IMR-90 (cell line): ENCODE measurements around the gene MYOCD. TPM values are rescaled to one million over a fixed set of nuclear protein-coding genes. Genes with fewer than 3 reads are reported as not detected.

ENCODE experiments used
- ATAC-seq: fragments of 200-7000 bp; cut with Tn5 transposase; 2 replicates; pipeline ENCODE4 v1.9.1; 2020; ENCODE audit warnings: low read depth, mild to moderate bottlenecking, moderate library complexity
- BruUV-seq: library from RNA; stranded (reverse); fragments of 400-500 nt; replicated peaks from 2 replicates; lab custom pipeline; 2021; lab: Mats Ljungman, UMichigan
- CTCF ChIA-PET: fragments of 300-600 bp; formaldehyde crosslinking; extraction: SDS; loops from one replicate; lab custom pipeline; 2021; ENCODE audit warnings: antibody characterized with exemption; lab: Yijun Ruan, JAX
- POLR2A ChIA-PET: fragments of 300-600 bp; sonication (Branson Sonifier 250); formaldehyde crosslinking; loops from one replicate; lab custom pipeline; 2022; ENCODE audit warnings: antibody characterized with exemption; ENCODE audit not compliant: unreplicated experiment; lab: Charles Lee
- DNase-seq: peaks from one replicate; pipeline ENCODE4 v3.0.0; 2013
- H2AFZ ChIP-seq: replicated peaks from 2 replicates; pipeline ENCODE3; 2013; ENCODE audit warnings: low read length, mild to moderate bottlenecking; ENCODE audit not compliant: poor library complexity
- H2AK5ac ChIP-seq: 2 replicates; pipeline ENCODE4 v1.6.1; 2013; ENCODE audit warnings: low read depth, low read length, inconsistent platforms
- H2AK9ac ChIP-seq: replicated peaks from 2 replicates; pipeline ENCODE3; 2013; ENCODE audit warnings: mild to moderate bottlenecking, low read depth, low read length, moderate library complexity; ENCODE audit not compliant: poor library complexity
- H2BK120ac ChIP-seq: 2 replicates; pipeline ENCODE4 v1.6.1; 2013; ENCODE audit warnings: low read depth, low read length, inconsistent platforms
- H2BK15ac ChIP-seq: 3 replicates; pipeline ENCODE4 v1.6.1; 2013; ENCODE audit warnings: low read depth, low read length, inconsistent platforms
- H2BK20ac ChIP-seq: 2 replicates; pipeline ENCODE4 v1.6.1; 2013; ENCODE audit warnings: low read depth, mild to moderate bottlenecking, inconsistent platforms, low read length, moderate library complexity
- H2BK5ac ChIP-seq: 2 replicates; pipeline ENCODE4 v1.6.1; 2013; ENCODE audit warnings: mild to moderate bottlenecking, low read depth, low read length, inconsistent platforms; ENCODE audit not compliant: poor library complexity, severe bottlenecking
- H3K14ac ChIP-seq: replicated peaks from 2 replicates; pipeline ENCODE4 v1.6.1; 2013; ENCODE audit warnings: low read depth, low read length, inconsistent platforms
- H3K18ac ChIP-seq: 2 replicates; pipeline ENCODE4 v1.6.1; 2013; ENCODE audit warnings: low read depth, low read length, control low read depth
- H3K23ac ChIP-seq: 2 replicates; pipeline ENCODE4 v1.6.1; 2013; ENCODE audit warnings: low read depth, low read length, inconsistent platforms
- H3K27ac ChIP-seq: 2 replicates; pipeline ENCODE4 v1.5.1; 2013; ENCODE audit warnings: mild to moderate bottlenecking, control low read depth, low read length; ENCODE audit not compliant: insufficient read depth
- H3K27me3 ChIP-seq: 2 replicates; pipeline ENCODE4 v1.6.1; 2013; ENCODE audit warnings: low read length; ENCODE audit not compliant: control insufficient read depth, insufficient read depth
- H3K36me3 ChIP-seq: 2 replicates; pipeline ENCODE4 v1.6.1; 2013; ENCODE audit warnings: low read length, mixed read lengths; ENCODE audit not compliant: control insufficient read depth, insufficient read depth
- H3K4ac ChIP-seq: 2 replicates; pipeline ENCODE4 v1.6.1; 2013; ENCODE audit warnings: low read depth, low read length, inconsistent platforms
- H3K4me1 ChIP-seq: 2 replicates; pipeline ENCODE4 v1.6.1; 2013; ENCODE audit warnings: low read length, mixed read lengths; ENCODE audit not compliant: control insufficient read depth, insufficient read depth
- H3K4me2 ChIP-seq: 2 replicates; pipeline ENCODE4 v1.6.1; 2013; ENCODE audit warnings: low read depth, mild to moderate bottlenecking, control low read depth, low read length, moderate library complexity
- H3K4me3 ChIP-seq: 2 replicates; pipeline ENCODE4 v1.5.1; 2013; ENCODE audit warnings: low read depth, mild to moderate bottlenecking, control low read depth, low read length, moderate library complexity; ENCODE audit not compliant: insufficient read depth
- H3K56ac ChIP-seq: 2 replicates; pipeline ENCODE4 v1.6.1; 2013; ENCODE audit warnings: low read length, inconsistent platforms; ENCODE audit not compliant: insufficient read depth; ENCODE audit errors: extremely low read depth
- H3K79me1 ChIP-seq, 2 experiments: 2 replicates each; pipeline ENCODE4 v1.6.1; 2013; ENCODE audit warnings: low read length in 2 of 2, inconsistent platforms in 1 of 2, low read depth in 1 of 2
- H3K9ac ChIP-seq: 2 replicates; pipeline ENCODE4 v1.6.1; 2013; ENCODE audit warnings: low read depth, low read length, control low read depth
- H3K9me1 ChIP-seq: 2 replicates; pipeline ENCODE4 v1.6.1; 2013; ENCODE audit warnings: low read length, inconsistent platforms; ENCODE audit not compliant: insufficient read depth
- H3K9me3 ChIP-seq: 2 replicates; pipeline ENCODE4 v1.6.1; 2013; ENCODE audit warnings: low read length; ENCODE audit not compliant: control insufficient read depth, insufficient read depth
- H4K20me1 ChIP-seq: 2 replicates; pipeline ENCODE4 v1.6.1; 2013; ENCODE audit warnings: low read length, inconsistent platforms; ENCODE audit not compliant: insufficient read depth
- H4K5ac ChIP-seq: 2 replicates; pipeline ENCODE4 v1.6.1; 2013; ENCODE audit warnings: mild to moderate bottlenecking, low read depth, low read length, control low read depth
- H4K8ac ChIP-seq, 2 experiments: 2 replicates each; pipeline ENCODE4 v1.6.1; 2013; ENCODE audit warnings: low read depth in 2 of 2, low read length in 2 of 2, control low read depth in 1 of 2, inconsistent platforms in 1 of 2
- H4K91ac ChIP-seq: 2 replicates; pipeline ENCODE4 v1.6.1; 2013; ENCODE audit warnings: low read depth, low read length, inconsistent platforms; ENCODE audit not compliant: insufficient read depth
- CEBPB ChIP-seq: IDR thresholded peaks from 2 replicates; pipeline ENCODE4 v1.6.1; 2012; ENCODE audit warnings: low read depth, low read length, improper control_type of control experiment
- SMC3 ChIP-seq: fragments of 150-350 bp; IDR thresholded peaks from 2 replicates; pipeline ENCODE4 v1.6.1; 2016; ENCODE audit warnings: low read depth, mild to moderate bottlenecking, antibody characterized with exemption, low read length, moderate library complexity
- WGBS, 2 experiments: methylation state at CpG; one replicate each; pipeline versions ENCODE4 v1.1.5 to v1.1.7; 2013; ENCODE audit warnings: missing lambda C conversion rate in 2 of 2; ENCODE audit not compliant: insufficient read length in 1 of 2; ENCODE audit errors: extremely low coverage in 2 of 2; 5-methylcytosine and 5-hydroxymethylcytosine counted together
- dilution Hi-C: fragments of 300-500 bp; cut with HindIII; formaldehyde crosslinking; loops from one replicate; pipeline ENCODE4 v1.14.3; 2018; ENCODE audit warnings: low sequenced_read_pairs; ENCODE audit not compliant: unreplicated experiment
- in situ Hi-C: fragments of 300-500 bp; cut with MboI; formaldehyde crosslinking; loops from 3 replicates; pipeline ENCODE4 v1.14.3; 2019; ENCODE audit warnings: low sequenced_read_pairs, inconsistent platforms, mixed read lengths
- intact Hi-C: fragments of 100-400 bp; cut with micrococcal nuclease; formaldehyde crosslinking; loops from 2 replicates; pipeline ENCODE4 v1.10.0; 2022
- polyA plus RNA-seq, 3 experiments: library from polyadenylated mRNA; depleted of rRNA; stranded (reverse); fragments of >200 nt; gene quantifications; 2 replicates each; pipeline ENCODE4 v1.2.3, GENCODE V29; 2012; ENCODE audit warnings: low replicate concordance in 1 of 3
- total RNA-seq: library from RNA; depleted of rRNA; stranded (reverse); fragments of >200 nt; gene quantifications from 2 replicates; pipeline ENCODE4 v1.2.3, GENCODE V29; 2012

Gene MYOCD
- total and polyA plus RNA-seq, 2 of the 4 experiments (the other 2 are of a cell fraction) = 10.6 to 20.1 TPM

DNA sequence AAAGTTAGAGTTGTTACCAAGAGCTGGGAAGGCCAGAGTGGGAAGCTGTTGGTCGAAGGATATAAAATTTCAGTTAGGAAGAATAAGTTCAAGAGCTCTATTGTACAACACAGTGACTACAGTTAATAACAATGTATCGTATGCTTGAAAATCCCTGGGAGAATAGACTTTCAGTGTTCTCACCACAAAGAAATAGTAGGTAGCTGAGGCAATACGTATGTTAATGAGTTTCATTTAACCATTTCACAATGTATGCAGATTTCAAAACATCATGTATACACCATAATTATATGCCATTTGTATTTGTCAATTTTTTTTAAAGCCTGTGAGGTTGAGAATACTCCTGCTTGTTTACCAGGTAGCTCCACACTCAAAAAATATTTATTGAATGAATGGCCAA lies 41.5 kb upstream of the MYOCD start:
- peak overlapping the region; percentile 49 for H4K91ac ChIP-seq
- BruUV-seq = no TSS peak
- H2AK9ac ChIP-seq = no peak overlapping the region
- H2BK15ac ChIP-seq = peak overlapping the region; percentile 55; the same call in 2 of the 3 replicates
- peak overlapping the region; percentile 11; the same call in 1 of the 2 replicates for H4K5ac ChIP-seq
- H3K23ac ChIP-seq = no peak overlapping the region
- WGBS, 2 experiments = no CpG with 5 or more reads among the region's 3 CpGs
- H3K36me3 ChIP-seq = no peaks in the 10 kb centered on the region
- H4K20me1 ChIP-seq = no peaks in the 10 kb centered on the region
- ATAC-seq (no peak), DNase-seq (peak; percentile 39)
- in situ Hi-C loops = no loop called here
- H3K27ac ChIP-seq = no peak overlapping the region
- H3K9ac ChIP-seq = no peak overlapping the region
- intact Hi-C loops = no loop called here
- H3K79me1 ChIP-seq = peaks cover 0 to 6% of the 10 kb centered on the region in 2 experiments; a peak in 1 of 4 replicates
- peaks cover 11% of the 10 kb centered on the region for H3K9me1 ChIP-seq
- no peaks in the 10 kb centered on the region for H3K27me3 ChIP-seq
- ChIA-PET POLR2A (no interaction called here), CTCF (no interaction called here)
- dilution Hi-C loops = no loop called here
- peaks cover 16% of the 10 kb centered on the region for H3K4me1 ChIP-seq
- no peak for TF ChIP-seq SMC3
- TF ChIP-seq CEBPB = peak; percentile 51; the same call in 1 of the 2 replicates
- H2AFZ ChIP-seq = no peak overlapping the region
- H4K8ac ChIP-seq = peak overlapping the region in 1 of 2 experiments; percentile 3; a peak in 1 of 4 replicates
- H3K18ac ChIP-seq = peak overlapping the region; percentile 68; the same call in 1 of the 2 replicates
- H2BK5ac ChIP-seq = peak overlapping the region; percentile 10
- no peak overlapping the region for H3K4me3 ChIP-seq
- peak overlapping the region; percentile 44 for H3K4ac ChIP-seq
- H3K14ac ChIP-seq = no peak overlapping the region; the same call in 1 of the 2 replicates
- peak overlapping the region; percentile 79; the same call in 1 of the 2 replicates for H2BK20ac ChIP-seq
- peak overlapping the region; percentile 66; the same call in 1 of the 2 replicates for H2BK120ac ChIP-seq
- no peak overlapping the region for H3K4me2 ChIP-seq
- no peaks in the 10 kb centered on the region for H3K9me3 ChIP-seq
- H3K56ac ChIP-seq = no peak overlapping the region
- peak overlapping the region; percentile 23; the same call in 1 of the 2 replicates for H2AK5ac ChIP-seq
